ENCODE data around the gene LEMD2.

DNA sequence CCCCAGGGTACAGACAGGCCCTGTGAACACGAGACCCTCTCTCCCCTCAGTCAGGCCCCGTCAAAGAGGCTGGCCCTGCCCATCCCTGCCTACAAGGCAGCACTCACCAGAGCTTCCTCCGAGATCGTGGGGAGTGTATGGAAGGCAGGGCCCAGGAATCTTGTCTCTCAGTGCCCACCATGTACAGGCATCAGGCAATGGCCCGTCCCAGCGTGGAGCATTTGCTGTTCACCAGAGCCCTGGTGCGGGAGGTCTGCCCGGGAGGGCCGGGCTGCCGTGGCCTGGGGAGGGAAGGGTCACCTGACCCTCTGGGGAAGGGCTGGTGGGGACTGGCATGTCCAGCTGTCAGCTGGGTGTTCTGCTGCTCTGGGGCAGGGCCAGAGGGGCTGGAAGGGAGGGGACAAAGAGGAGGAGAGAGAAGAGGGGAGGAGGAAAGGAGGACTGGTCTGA lies 42.3 kb downstream of the LEMD2 start, which contains the start of gene IP6K3:
- TF ChIP-seq, protein P1, sequence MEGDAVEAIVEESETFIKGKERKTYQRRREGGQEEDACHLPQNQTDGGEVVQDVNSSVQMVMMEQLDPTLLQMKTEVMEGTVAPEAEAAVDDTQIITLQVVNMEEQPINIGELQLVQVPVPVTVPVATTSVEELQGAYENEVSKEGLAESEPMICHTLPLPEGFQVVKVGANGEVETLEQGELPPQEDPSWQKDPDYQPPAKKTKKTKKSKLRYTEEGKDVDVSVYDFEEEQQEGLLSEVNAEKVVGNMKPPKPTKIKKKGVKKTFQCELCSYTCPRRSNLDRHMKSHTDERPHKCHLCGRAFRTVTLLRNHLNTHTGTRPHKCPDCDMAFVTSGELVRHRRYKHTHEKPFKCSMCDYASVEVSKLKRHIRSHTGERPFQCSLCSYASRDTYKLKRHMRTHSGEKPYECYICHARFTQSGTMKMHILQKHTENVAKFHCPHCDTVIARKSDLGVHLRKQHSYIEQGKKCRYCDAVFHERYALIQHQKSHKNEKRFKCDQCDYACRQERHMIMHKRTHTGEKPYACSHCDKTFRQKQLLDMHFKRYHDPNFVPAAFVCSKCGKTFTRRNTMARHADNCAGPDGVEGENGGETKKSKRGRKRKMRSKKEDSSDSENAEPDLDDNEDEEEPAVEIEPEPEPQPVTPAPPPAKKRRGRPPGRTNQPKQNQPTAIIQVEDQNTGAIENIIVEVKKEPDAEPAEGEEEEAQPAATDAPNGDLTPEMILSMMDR (conservative IDR thresholded peaks at IDR 0.05 in 1 of 2, IDR thresholded peaks at IDR 0.05 in 1 of 2; ENCODE audit: extremely low read depth in 1 of 2, insufficient read depth in 1 of 2, low read depth in 1 of 2, low read length in 2 of 2) = no peak
- no peak for TF ChIP-seq EZH2 (IDR thresholded peaks at IDR 0.05; ENCODE audit: borderline replicate concordance, low read length)

All from mammary epithelial cell (primary cell).